ENCODE results near the gene SLC6A18. TPM values are rescaled to one million over a fixed set of nuclear protein-coding genes. Genes with fewer than 3 reads are reported as not detected.
"Not testable (repeated sequence)": the region's sequence is repeated elsewhere in the genome, so short reads cannot be mapped to it uniquely, and the experiment has no call there.

The SLC6A18 gene
- total and polyA plus RNA-seq, 8 donors = 0.14 TPM; not detected in 7

DNA sequence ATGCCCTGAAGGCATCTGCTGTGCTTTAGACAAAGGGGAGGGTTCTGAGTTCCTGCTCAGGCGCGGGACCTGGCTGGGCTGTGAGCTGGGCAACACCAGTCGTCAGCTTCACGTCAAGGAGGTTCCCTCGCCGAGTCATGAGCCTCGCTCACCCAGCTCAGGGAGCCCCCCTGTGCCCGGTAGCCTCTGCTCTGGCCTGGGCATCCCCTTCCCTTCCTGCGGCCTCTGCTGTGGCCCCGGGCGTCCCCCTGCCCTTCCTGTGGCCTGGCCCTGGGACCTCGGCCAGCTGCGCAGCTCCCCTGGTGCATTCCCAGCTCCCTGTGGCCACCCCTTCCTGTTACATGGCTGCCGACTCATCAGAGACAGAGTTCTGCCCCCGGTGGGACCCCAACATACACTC is 39.8 kb downstream of the SLC6A18 start:
- H3K36me3 ChIP-seq = no peaks in the 10 kb centered on the region
- WGBS, 2 donors = 59 to 84% methylated on average over 15 of the region's 15 CpGs

GRCh38 chr5:1265461-1266455 is 40.6 kb downstream of the SLC6A18 start:
- no peaks in the 10 kb centered on the region for H3K4me1 ChIP-seq
- no peak for TF ChIP-seq CTCF (IDR thresholded peaks at IDR 0.05)
- no peaks in the 10 kb centered on the region for H3K9me3 ChIP-seq
- H3K36me3 ChIP-seq = no peaks in the 10 kb centered on the region
- H3K27me3 ChIP-seq = no peaks in the 10 kb centered on the region
- DNase-seq (peak in 1 of 6 donors; percentile 51), ATAC-seq (no peak), FAIRE-seq (no peak)
- H3K4me3 ChIP-seq = no peak overlapping the region
- intact Hi-C loops (cut with DNase I) = no loop called here
- H3K27ac ChIP-seq = no peak overlapping the region
- 73 to 86% methylated on average over 38 to 40 of the region's 40 CpGs for WGBS, 2 donors

More for the DNA sequence above, 39.8 kb downstream of the SLC6A18 start:
- Histone ChIP-seq H3K9me3 (no peaks in the 10 kb centered on the region), H3K4me1 (no peaks in the 10 kb centered on the region), H3K4me3 (no peak overlapping the region), H3K27me3 (no peaks in the 10 kb centered on the region), H3K27ac (no peak overlapping the region)
- FAIRE-seq = no peak
- TF ChIP-seq CTCF (IDR thresholded peaks at IDR 0.05) = no peak
- intact Hi-C loops (cut with DNase I) = no loop called here
- DNase-seq = peak in 1 of 6 donors; percentile 44
- no peak for ATAC-seq

GRCh38 chr5:1266791-1267190 is 41.6 kb downstream of the SLC6A18 start:
- no peak overlapping the region for H3K27ac ChIP-seq
- no peak for FAIRE-seq
- intact Hi-C loops (cut with DNase I) = no loop called here
- DNase-seq = peak in 1 of 6 donors; percentile 17
- no peaks in the 10 kb centered on the region for H3K36me3 ChIP-seq
- H3K9me3 ChIP-seq = no peaks in the 10 kb centered on the region
- ATAC-seq = no peak
- H3K4me1 ChIP-seq = no peaks in the 10 kb centered on the region
- TF ChIP-seq CTCF (IDR thresholded peaks at IDR 0.05) = no peak
- no peak overlapping the region for H3K4me3 ChIP-seq
- 70 to 83% methylated on average over 9 of the region's 9 CpGs for WGBS, 2 donors
- no peaks in the 10 kb centered on the region for H3K27me3 ChIP-seq

DNA sequence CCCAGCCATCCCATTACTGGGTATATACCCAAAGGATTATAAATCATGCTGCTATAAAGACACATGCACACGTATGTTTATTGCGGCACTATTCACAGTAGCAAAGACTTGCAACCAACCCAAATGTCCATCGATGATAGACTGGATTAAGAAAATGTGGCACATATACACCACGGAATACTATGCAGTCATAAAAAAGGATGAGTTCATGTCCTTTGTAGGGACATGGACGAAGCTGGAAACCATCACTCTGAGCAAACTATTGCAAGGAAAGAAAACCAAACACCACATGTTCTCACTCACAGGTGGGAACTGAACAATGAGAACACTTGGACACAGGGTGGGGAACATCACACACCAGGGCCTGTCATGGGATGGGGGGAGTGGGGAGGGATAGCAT is 42.3 kb downstream of the SLC6A18 start:
- H3K36me3 ChIP-seq; FAIRE-seq; H3K9me3 ChIP-seq; H3K4me3 ChIP-seq; H3K4me1 ChIP-seq; intact Hi-C loops (cut with DNase I); DNase-seq; H3K27me3 ChIP-seq; H3K27ac ChIP-seq; ATAC-seq: not testable (repeated sequence)
- 80 to 88% methylated on average over 5 of the region's 5 CpGs for WGBS, 2 donors

- Histone ChIP-seq H3K27ac (no peak overlapping the region), H3K4me3 (no peak overlapping the region), H3K36me3 (no peaks in the 10 kb centered on the region), H3K9me3 (no peaks in the 10 kb centered on the region), H3K27me3 (no peaks in the 10 kb centered on the region), H3K4me1 (no peaks in the 10 kb centered on the region)
- FAIRE-seq (no peak), ATAC-seq (no peak), DNase-seq (peak in 1 of 6 donors; percentile 31)
- intact Hi-C loops (cut with DNase I) = no loop called here
- WGBS, 2 donors = 79 to 86% methylated on average over 13 of the region's 13 CpGs
- no peak for TF ChIP-seq CTCF (IDR thresholded peaks at IDR 0.05)
These were observed 42.9 kb downstream of the SLC6A18 start for GRCh38 chr5:1268056-1268455.

All from pancreas (tissue), 10 donors.